ENCODE data around the gene MAPK10.

MAPK10 gene

GRCh38 chr4:86092684-86093083 lies 267.2 kb downstream of the MAPK10 start:
- TF ChIP-seq EP300 (IDR thresholded peaks at IDR 0.05; ENCODE audit: borderline replicate concordance) (no peak), YY1 (IDR thresholded peaks at IDR 0.05; ENCODE audit: low read depth) (no peak), CREB1 (IDR thresholded peaks at IDR 0.05; ENCODE audit: low read depth) (no peak), TAF1 (IDR thresholded peaks at IDR 0.05; ENCODE audit: low read depth) (no peak), TEAD4 (IDR thresholded peaks at IDR 0.05) (no peak), CEBPB (IDR thresholded peaks at IDR 0.05) (no peak), EGR1 (IDR thresholded peaks at IDR 0.05) (no peak), FOXM1 (IDR thresholded peaks at IDR 0.05; ENCODE audit: borderline replicate concordance, low read depth) (no peak), MAX (IDR thresholded peaks at IDR 0.05) (no peak), NFIC (IDR thresholded peaks at IDR 0.05) (no peak), RAD21 (IDR thresholded peaks at IDR 0.05; ENCODE audit: low read depth) (no peak), USF1 (IDR thresholded peaks at IDR 0.05) (no peak), REST (IDR thresholded peaks at IDR 0.05; ENCODE audit: low read depth) (no peak), ZBTB7A (IDR thresholded peaks at IDR 0.05; ENCODE audit: low read depth) (no peak), TCF12 (IDR thresholded peaks at IDR 0.05; ENCODE audit: low read depth) (no peak)

GRCh38 chr4:86091201-86091600 lies 268.7 kb downstream of the MAPK10 start:
- TF ChIP-seq REST (IDR thresholded peaks at IDR 0.05; ENCODE audit: low read depth) = no peak
- TF ChIP-seq ZBTB7A (IDR thresholded peaks at IDR 0.05; ENCODE audit: low read depth) = no peak
- no peak for TF ChIP-seq EP300 (IDR thresholded peaks at IDR 0.05; ENCODE audit: borderline replicate concordance)
- no peak for TF ChIP-seq CEBPB (IDR thresholded peaks at IDR 0.05)
- no peak for TF ChIP-seq EGR1 (IDR thresholded peaks at IDR 0.05)
- no peak for TF ChIP-seq USF1 (IDR thresholded peaks at IDR 0.05)
- no peak for TF ChIP-seq MAX (IDR thresholded peaks at IDR 0.05)
- no peak for TF ChIP-seq CREB1 (IDR thresholded peaks at IDR 0.05; ENCODE audit: low read depth)
- no peak for TF ChIP-seq YY1 (IDR thresholded peaks at IDR 0.05; ENCODE audit: low read depth)
- no peak for TF ChIP-seq TCF12 (IDR thresholded peaks at IDR 0.05; ENCODE audit: low read depth)

GRCh38 chr4:86089781-86090323 lies 270.0 kb downstream of the MAPK10 start:
- TF ChIP-seq USF1 (IDR thresholded peaks at IDR 0.05) (no peak), YY1 (IDR thresholded peaks at IDR 0.05; ENCODE audit: low read depth) (no peak), NFIC (IDR thresholded peaks at IDR 0.05) (no peak), RAD21 (IDR thresholded peaks at IDR 0.05; ENCODE audit: low read depth) (no peak), FOXM1 (IDR thresholded peaks at IDR 0.05; ENCODE audit: borderline replicate concordance, low read depth) (no peak), MAX (IDR thresholded peaks at IDR 0.05) (no peak), CEBPB (IDR thresholded peaks at IDR 0.05) (no peak), TCF12 (IDR thresholded peaks at IDR 0.05; ENCODE audit: low read depth) (no peak), CREB1 (IDR thresholded peaks at IDR 0.05; ENCODE audit: low read depth) (no peak), REST (IDR thresholded peaks at IDR 0.05; ENCODE audit: low read depth) (no peak), EP300 (IDR thresholded peaks at IDR 0.05; ENCODE audit: borderline replicate concordance) (no peak), TEAD4 (IDR thresholded peaks at IDR 0.05) (no peak), ZBTB7A (IDR thresholded peaks at IDR 0.05; ENCODE audit: low read depth) (no peak), EGR1 (IDR thresholded peaks at IDR 0.05) (no peak), TAF1 (IDR thresholded peaks at IDR 0.05; ENCODE audit: low read depth) (no peak)

- no peak for TF ChIP-seq YY1 (IDR thresholded peaks at IDR 0.05; ENCODE audit: low read depth)
- no peak for TF ChIP-seq ZBTB7A (IDR thresholded peaks at IDR 0.05; ENCODE audit: low read depth)
- TF ChIP-seq CREB1 (IDR thresholded peaks at IDR 0.05; ENCODE audit: low read depth) = no peak
- no peak for TF ChIP-seq EP300 (IDR thresholded peaks at IDR 0.05; ENCODE audit: borderline replicate concordance)
- no peak for TF ChIP-seq TAF1 (IDR thresholded peaks at IDR 0.05; ENCODE audit: low read depth)
- TF ChIP-seq TCF12 (IDR thresholded peaks at IDR 0.05; ENCODE audit: low read depth) = no peak
- no peak for TF ChIP-seq RAD21 (IDR thresholded peaks at IDR 0.05; ENCODE audit: low read depth)
Observed at GRCh38 chr4:86089053-86089452, 270.8 kb downstream of the MAPK10 start.

Data from Ishikawa (cell line).